ENCODE data around the gene OTULIN.

Gene OTULIN

GRCh38 chr5:14713476-14714390 is 49.2 kb downstream of the OTULIN start:
- Mint-ChIP-seq H3K27me3 (ENCODE audit: low read depth) (no peaks in the 10 kb centered on the region), H3K36me3 (ENCODE audit: low read depth) (peaks cover 87% of the 10 kb centered on the region), H3K4me3 (no peak overlapping the region), H3K4me1 (peaks cover 5% of the 10 kb centered on the region), H3K27ac (no peak overlapping the region), H3K9me3 (peaks cover 3% of the 10 kb centered on the region)
- TF ChIP-seq CTCF (IDR thresholded peaks at IDR 0.05; ENCODE audit: unreplicated experiment in 3 of 3) = no peak

- H3K4me3 Mint-ChIP-seq = no peak overlapping the region
Observed at GRCh38 chr5:14714706-14715105, 50.2 kb downstream of the OTULIN start.

GRCh38 chr5:14715481-14715880 is 51.0 kb downstream of the OTULIN start:
- no peak overlapping the region for H3K27ac Mint-ChIP-seq

More at GRCh38 chr5:14714706-14715105, 50.2 kb downstream of the OTULIN start:
- no peaks in the 10 kb centered on the region for H3K27me3 Mint-ChIP-seq (ENCODE audit: low read depth)
- peaks cover 5% of the 10 kb centered on the region for H3K4me1 Mint-ChIP-seq
- peaks cover 80% of the 10 kb centered on the region for H3K36me3 Mint-ChIP-seq (ENCODE audit: low read depth)
- no peak for TF ChIP-seq CTCF (IDR thresholded peaks at IDR 0.05; ENCODE audit: unreplicated experiment in 3 of 3)
- H3K9me3 Mint-ChIP-seq = peaks cover 3% of the 10 kb centered on the region
- no peak overlapping the region for H3K27ac Mint-ChIP-seq

GRCh38 chr5:14716755-14717752 is 52.5 kb downstream of the OTULIN start:
- TF ChIP-seq CTCF (IDR thresholded peaks at IDR 0.05; ENCODE audit: unreplicated experiment in 3 of 3) = no peak
- Mint-ChIP-seq H3K36me3 (ENCODE audit: low read depth) (peaks cover 57% of the 10 kb centered on the region), H3K27ac (no peak overlapping the region), H3K27me3 (ENCODE audit: low read depth) (no peaks in the 10 kb centered on the region), H3K4me1 (peaks cover 5% of the 10 kb centered on the region), H3K9me3 (peaks cover 3% of the 10 kb centered on the region), H3K4me3 (no peak overlapping the region)

More at GRCh38 chr5:14715481-14715880, 51.0 kb downstream of the OTULIN start:
- TF ChIP-seq CTCF (IDR thresholded peaks at IDR 0.05; ENCODE audit: unreplicated experiment in 3 of 3) = no peak
- H3K4me1 Mint-ChIP-seq = peaks cover 5% of the 10 kb centered on the region
- no peak overlapping the region for H3K4me3 Mint-ChIP-seq
- H3K36me3 Mint-ChIP-seq (ENCODE audit: low read depth) = peaks cover 73% of the 10 kb centered on the region
- H3K9me3 Mint-ChIP-seq = peaks cover 3% of the 10 kb centered on the region
- no peaks in the 10 kb centered on the region for H3K27me3 Mint-ChIP-seq (ENCODE audit: low read depth)

GRCh38 chr5:14718778-14719177 is 54.3 kb downstream of the OTULIN start:
- no peaks in the 10 kb centered on the region for H3K27me3 Mint-ChIP-seq (ENCODE audit: low read depth)
- H3K9me3 Mint-ChIP-seq = peaks cover 3% of the 10 kb centered on the region
- peaks cover 43% of the 10 kb centered on the region for H3K36me3 Mint-ChIP-seq (ENCODE audit: low read depth)
- no peak overlapping the region for H3K4me3 Mint-ChIP-seq
- H3K27ac Mint-ChIP-seq = no peak overlapping the region
- no peak for TF ChIP-seq CTCF (IDR thresholded peaks at IDR 0.05; ENCODE audit: unreplicated experiment in 3 of 3)
- peaks cover 5% of the 10 kb centered on the region for H3K4me1 Mint-ChIP-seq

Data from nephron (organoid).